Endodermal cell (in vitro differentiated cells): ENCODE measurements around the gene GAS7. TPM values are rescaled to one million over a fixed set of nuclear protein-coding genes. Genes with fewer than 3 reads are reported as not detected.

Source experiments
- DNase-seq: peaks from one replicate; pipeline ENCODE4 v3.0.0-alpha.2; 2017
- H3K27ac ChIP-seq: 2 replicates; pipeline ENCODE4 v1.5.1; 2013; ENCODE audit warnings: mild to moderate bottlenecking, low read depth, low read length, moderate library complexity
- H3K27me3 ChIP-seq: 2 replicates; pipeline ENCODE4 v1.6.1; 2013; ENCODE audit warnings: mild to moderate bottlenecking, low read length, moderate library complexity; ENCODE audit not compliant: insufficient read depth, control insufficient read depth, poor library complexity, severe bottlenecking
- H3K36me3 ChIP-seq: 2 replicates; pipeline ENCODE4 v1.7.0; 2013; ENCODE audit warnings: mild to moderate bottlenecking, low read length, moderate library complexity; ENCODE audit not compliant: control insufficient read depth, insufficient read depth
- H3K4me1 ChIP-seq: one replicate; pipeline ENCODE4 v1.7.0; 2013; ENCODE audit warnings: low read length; ENCODE audit not compliant: control insufficient read depth, insufficient read depth
- H3K4me3 ChIP-seq: 2 replicates; pipeline ENCODE4 v1.5.1; 2013; ENCODE audit warnings: mild to moderate bottlenecking, low read length, moderate library complexity
- H3K9ac ChIP-seq: 2 replicates; pipeline ENCODE4 v1.6.1; 2013; ENCODE audit warnings: mild to moderate bottlenecking, low read length, moderate library complexity; ENCODE audit not compliant: poor library complexity, severe bottlenecking; ENCODE audit errors: extremely low read depth
- H3K9me3 ChIP-seq: 2 replicates; pipeline ENCODE4 v1.6.1; 2013; ENCODE audit warnings: mild to moderate bottlenecking, low read length, moderate library complexity; ENCODE audit not compliant: control insufficient read depth
- H3K27ac Mint-ChIP-seq: 2 replicates; pipeline ENCODE4 v1.8.0; 2020; ENCODE audit warnings: mixed read lengths
- H3K27me3 Mint-ChIP-seq: 2 replicates; pipeline ENCODE4 v1.8.0; 2021; ENCODE audit warnings: mild to moderate bottlenecking, mixed read lengths; ENCODE audit not compliant: insufficient read depth
- H3K36me3 Mint-ChIP-seq: 2 replicates; pipeline ENCODE4 v1.8.0; 2020; ENCODE audit warnings: low read depth, mixed read lengths
- H3K4me1 Mint-ChIP-seq: 2 replicates; pipeline ENCODE4 v1.8.0; 2020; ENCODE audit warnings: mixed read lengths
- H3K4me3 Mint-ChIP-seq: 2 replicates; pipeline ENCODE4 v1.8.0; 2020; ENCODE audit warnings: mild to moderate bottlenecking, moderate library complexity, mixed read lengths
- H3K9me3 Mint-ChIP-seq: 2 replicates; pipeline ENCODE4 v1.8.0; 2020; ENCODE audit warnings: mild to moderate bottlenecking, mixed read lengths
- CTCF ChIP-seq: fragments of 200-600 bp; sonication (generic); conservative IDR thresholded peaks from 2 replicates; pipeline ENCODE4 v1.5.0; 2021; ENCODE audit warnings: antibody characterized with exemption, mild to moderate bottlenecking
- WGBS, 2 experiments: methylation state at CpG; one replicate each; pipeline versions ENCODE4 v1.1.5 to v1.1.7; 2013; ENCODE audit warnings: missing lambda C conversion rate in 2 of 2, mixed read lengths in 1 of 2; ENCODE audit not compliant: insufficient coverage in 1 of 2, insufficient read length in 1 of 2; 5-methylcytosine and 5-hydroxymethylcytosine counted together
- total RNA-seq, 2 donors: library from RNA; stranded (reverse); fragmentation: NEBNext Ultra II Directional in 1 of 2; extraction: Animal tissue kit (Norgen Biotek cat#: 25700) in 1 of 2; gene quantifications; 2 replicates in 1 of 2; 3 replicates in 1 of 2; pipeline ENCODE4 v1.2.1, GENCODE V29; 2021

GAS7 gene
- total RNA-seq, 2 donors from 2014 or later: 8.6 to 14.7 TPM

DNA sequence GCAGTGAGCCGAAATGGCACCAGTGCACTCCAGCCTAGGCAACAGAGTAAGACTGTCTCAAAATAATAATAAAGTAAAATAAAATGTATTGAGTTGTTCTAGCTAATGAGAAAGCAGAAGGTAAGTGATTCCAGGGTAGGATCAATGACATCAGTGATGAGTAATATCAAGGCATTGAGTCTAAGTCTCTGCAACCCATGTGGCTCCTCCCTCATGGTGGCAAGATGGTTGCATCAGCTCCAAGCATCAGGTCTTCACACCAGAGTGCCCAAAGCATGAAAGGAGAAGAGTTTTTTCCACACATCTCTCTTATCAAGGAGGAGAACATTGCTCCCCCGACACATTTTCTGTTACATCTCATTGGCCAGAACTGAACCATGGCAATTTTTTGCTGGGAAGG lies 34.8 kb upstream of the GAS7 start:
- TF ChIP-seq CTCF: no peak
- Histone ChIP-seq H3K36me3 (no peaks in the 10 kb centered on the region), H3K9me3 (no peaks in the 10 kb centered on the region), H3K27ac (no peak overlapping the region), H3K4me1 (no peaks in the 10 kb centered on the region), H3K9ac (no peak overlapping the region), H3K27me3 (no peaks in the 10 kb centered on the region), H3K4me3 (no peak overlapping the region)
- 80 to 83% methylated on average over 1 to 2 of the region's 2 CpGs for WGBS, 2 experiments
- no peak for DNase-seq
- Mint-ChIP-seq H3K27me3 (peaks cover 3% of the 10 kb centered on the region), H3K36me3 (no peaks in the 10 kb centered on the region), H3K9me3 (peaks cover 4% of the 10 kb centered on the region), H3K4me1 (peaks cover 5% of the 10 kb centered on the region), H3K4me3 (no peak overlapping the region), H3K27ac (no peak overlapping the region)

GRCh38 chr17:10229181-10229580 lies 30.8 kb upstream of the GAS7 start:
- H3K9ac ChIP-seq: no peak overlapping the region
- Mint-ChIP-seq H3K27me3 (peaks cover 3% of the 10 kb centered on the region), H3K27ac (no peak overlapping the region), H3K9me3 (peaks cover 8% of the 10 kb centered on the region), H3K4me1 (peaks cover under 1% of the 10 kb centered on the region), H3K36me3 (no peaks in the 10 kb centered on the region), H3K4me3 (no peak overlapping the region)
- WGBS, 2 experiments: 44 to 80% methylated on average over 1 to 2 of the region's 2 CpGs
- TF ChIP-seq CTCF: no peak
- DNase-seq: no peak
- H3K27ac ChIP-seq: no peak overlapping the region
- no peaks in the 10 kb centered on the region for H3K9me3 ChIP-seq
- H3K27me3 ChIP-seq: no peaks in the 10 kb centered on the region
- no peaks in the 10 kb centered on the region for H3K36me3 ChIP-seq
- H3K4me3 ChIP-seq: no peak overlapping the region
- H3K4me1 ChIP-seq: no peaks in the 10 kb centered on the region

DNA sequence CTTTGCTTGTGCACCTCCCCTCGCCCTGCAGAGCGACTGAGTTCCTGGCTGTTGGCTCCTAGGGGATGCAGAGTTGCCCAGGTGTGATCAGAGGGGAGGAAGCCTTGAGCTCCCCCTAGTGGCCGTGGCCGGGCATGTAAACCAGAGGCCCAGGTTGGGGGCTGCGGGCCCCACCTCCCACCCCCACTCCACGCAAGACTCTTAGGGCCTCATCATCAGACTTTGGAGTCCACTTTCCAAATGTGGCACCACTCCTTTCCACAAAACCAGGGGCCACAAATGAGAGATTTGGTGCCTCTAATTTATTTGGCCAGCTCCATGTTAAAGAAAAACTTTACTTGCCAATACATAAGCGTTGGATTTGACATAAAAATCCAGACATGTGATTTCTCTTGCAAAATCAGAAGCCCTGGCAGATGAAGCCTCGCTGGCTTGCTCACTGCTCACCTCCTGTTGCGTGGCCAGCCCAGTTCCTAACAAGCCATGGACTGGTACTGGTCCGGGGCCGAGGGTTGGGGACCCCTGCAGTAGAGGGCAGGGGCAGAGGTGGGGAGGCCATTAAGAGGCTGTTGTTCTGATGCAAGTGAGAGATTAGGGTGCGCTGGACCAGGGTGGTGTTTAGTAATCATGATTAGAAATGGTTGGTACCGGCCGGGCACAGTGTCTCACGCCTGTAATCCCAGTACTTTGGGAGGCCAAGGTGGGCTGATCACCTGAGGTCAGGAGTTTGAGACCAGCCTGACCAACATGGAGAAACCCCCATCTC lies 28.7 kb upstream of the GAS7 start:
- Histone ChIP-seq H3K4me1 (no peaks in the 10 kb centered on the region), H3K9ac (no peak overlapping the region), H3K27me3 (no peaks in the 10 kb centered on the region), H3K9me3 (peaks cover 5% of the 10 kb centered on the region), H3K4me3 (no peak overlapping the region), H3K27ac (no peak overlapping the region), H3K36me3 (no peaks in the 10 kb centered on the region)
- H3K27ac Mint-ChIP-seq: no peak overlapping the region
- peak; percentile 99 for TF ChIP-seq CTCF
- no peak overlapping the region for H3K4me3 Mint-ChIP-seq
- peaks cover 13% of the 10 kb centered on the region for H3K9me3 Mint-ChIP-seq
- peaks cover 3% of the 10 kb centered on the region for H3K27me3 Mint-ChIP-seq
- DNase-seq: peak; percentile 95
- WGBS, 2 experiments: 44 to 59% methylated on average over 2 to 15 of the region's 15 CpGs
- no peaks in the 10 kb centered on the region for H3K36me3 Mint-ChIP-seq
- no peaks in the 10 kb centered on the region for H3K4me1 Mint-ChIP-seq
